ENCODE measurements around the gene CORO2A. TPM values are rescaled to one million over a fixed set of nuclear protein-coding genes. Genes with fewer than 3 reads are reported as not detected.

Gene CORO2A
- total and polyA plus RNA-seq, 2 of the 8 experiments (the other 6 are each of a cell fraction or from before 2014, with no cell fraction given), result 13.7 to 27.9 TPM

GRCh38 chr9:98180996-98181395 is 11.4 kb downstream of the CORO2A start (continued):
- TF ChIP-seq TCF12 (IDR thresholded peaks at IDR 0.05; ENCODE audit: low read depth, low read length) (no peak), NANOG (IDR thresholded peaks at IDR 0.05; ENCODE audit: insufficient read depth, low read depth, low read length, poor library complexity, severe bottlenecking) (no peak), JUN (IDR thresholded peaks at IDR 0.05; ENCODE audit: low read depth, low read length) (no peak), SAP30 (IDR thresholded peaks at IDR 0.05; ENCODE audit: insufficient read depth, insufficient replicate concordance, low read length) (no peak), TBP (IDR thresholded peaks at IDR 0.05; ENCODE audit: low read depth, low read length) (no peak), CREB1 (IDR thresholded peaks at IDR 0.05) (no peak), RAD21 (IDR thresholded peaks at IDR 0.05 in 1 of 2, conservative IDR thresholded peaks at IDR 0.05 in 1 of 2; ENCODE audit: low read depth in 2 of 2, low read length in 2 of 2) (no peak), CTBP2 (IDR thresholded peaks at IDR 0.05; ENCODE audit: borderline replicate concordance, insufficient read depth, insufficient read length, low read length) (no peak)
